ENCODE data around the gene NPNT. TPM values are rescaled to one million over a fixed set of nuclear protein-coding genes. Genes with fewer than 3 reads are reported as not detected.

Gene NPNT
- polyA plus RNA-seq, 3 donors, result 3.2 to 20.4 (median 12.7) TPM

DNA sequence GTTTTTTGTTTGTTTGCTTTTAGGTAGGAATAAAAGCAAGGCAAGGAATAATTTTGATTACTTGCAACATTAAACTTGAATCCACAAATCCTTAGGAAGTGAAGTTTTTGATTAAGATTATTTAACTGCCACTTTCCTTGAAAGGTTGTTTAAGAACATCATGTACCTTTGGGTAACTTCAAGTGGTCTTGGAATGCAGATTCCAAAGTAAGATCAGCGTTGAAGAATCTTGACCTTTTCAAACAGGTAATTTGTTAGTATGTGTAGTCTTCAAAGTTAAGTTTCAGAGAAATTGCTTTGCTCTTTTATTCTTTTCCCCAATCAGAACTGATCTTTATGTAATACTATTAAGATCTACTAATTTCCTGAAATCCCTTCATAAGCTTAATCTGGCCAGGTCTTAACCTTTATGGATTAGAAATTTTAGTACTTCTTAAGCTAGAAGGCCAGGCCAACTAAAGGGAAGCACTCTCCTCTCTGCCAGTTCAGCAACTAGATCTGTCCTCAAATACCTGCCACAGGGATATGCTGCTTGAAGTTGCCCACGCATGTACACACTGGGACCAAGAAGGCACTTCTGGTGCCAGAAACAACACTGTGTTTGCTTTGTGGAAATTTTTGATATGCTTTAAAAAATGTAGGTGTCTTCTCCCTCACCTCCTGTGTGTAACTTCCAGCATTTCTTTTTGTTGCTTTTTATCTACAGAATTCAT, 7.4 kb downstream of the NPNT start:
- WGBS, 3 donors, result 58 to 88% (median 84%) methylated on average over 2 of the region's 2 CpGs
- H3K27ac ChIP-seq (ENCODE audit: low read depth, low read length), result no peak overlapping the region

DNA sequence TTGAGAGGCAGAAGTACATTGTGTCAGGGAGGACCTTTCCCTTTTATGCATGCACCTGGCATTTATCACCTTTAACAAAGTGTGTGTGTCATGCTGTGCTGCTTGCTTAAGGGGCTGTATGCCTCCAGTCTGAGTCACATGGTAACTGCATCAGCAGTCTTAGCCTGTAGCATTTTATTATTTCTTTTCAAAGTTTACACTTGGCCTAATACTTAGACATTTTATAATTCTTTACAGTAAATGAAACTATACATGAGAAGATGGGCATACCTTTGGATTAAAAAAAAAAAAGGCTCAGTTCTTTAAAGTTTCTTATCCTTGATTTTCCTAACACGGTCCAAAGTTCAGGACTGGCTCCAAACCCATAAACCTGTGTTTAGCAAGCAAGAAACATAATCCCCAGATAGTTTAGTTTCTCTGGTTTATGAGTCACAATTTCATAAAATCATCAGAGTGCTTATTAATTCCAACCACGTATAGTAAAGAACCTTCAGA, 14.6 kb downstream of the NPNT start:
- H3K27ac ChIP-seq (ENCODE audit: low read depth, low read length), result no peak overlapping the region
- WGBS, 3 donors, result 32 to 71% (median 62%) methylated on average over 2 of the region's 2 CpGs

DNA sequence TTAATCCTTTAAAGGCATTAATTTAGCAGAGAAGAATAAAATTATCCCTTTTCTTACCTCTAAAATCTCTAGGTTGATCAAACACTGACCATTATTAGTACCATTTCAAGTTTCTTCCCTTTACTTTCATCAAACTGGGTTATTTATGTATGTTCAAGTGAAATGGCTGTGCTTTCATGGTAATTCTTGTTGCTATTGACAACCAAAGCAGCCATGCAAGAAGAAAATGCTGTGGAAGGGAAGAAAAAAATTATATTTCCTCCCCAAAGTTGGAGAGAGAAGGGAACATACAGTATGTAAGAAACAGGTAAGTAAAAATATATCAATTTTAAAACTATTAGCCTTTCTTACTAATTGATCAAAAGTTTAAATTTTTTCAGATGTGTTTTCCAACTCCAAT, 16.2 kb downstream of the NPNT start:
- H3K27ac ChIP-seq (ENCODE audit: low read depth, low read length), result no peak overlapping the region

DNA sequence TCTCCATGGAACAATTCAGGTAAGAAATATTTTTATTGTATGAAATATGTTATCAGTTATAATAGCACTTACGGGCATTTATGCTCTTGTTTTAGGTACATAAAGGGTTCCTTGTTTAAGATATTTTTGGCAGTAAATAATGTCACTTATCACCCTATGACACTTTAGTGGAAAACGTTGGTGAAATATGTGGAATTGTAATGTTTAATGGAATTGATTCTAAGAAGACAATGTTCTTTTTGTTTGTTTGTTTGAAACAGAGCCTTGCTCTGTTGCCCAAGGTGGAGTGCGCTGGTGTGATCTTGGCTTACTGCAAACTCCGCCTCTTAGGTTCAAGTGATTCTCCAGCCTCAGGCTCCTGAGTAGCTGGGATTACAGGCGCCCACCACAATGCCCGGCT, 17.4 kb downstream of the NPNT start:
- H3K27ac ChIP-seq (ENCODE audit: low read depth, low read length), result no peak overlapping the region
- WGBS, 3 donors, result 71 to 91% (median 87%) methylated on average over 6 of the region's 6 CpGs

DNA sequence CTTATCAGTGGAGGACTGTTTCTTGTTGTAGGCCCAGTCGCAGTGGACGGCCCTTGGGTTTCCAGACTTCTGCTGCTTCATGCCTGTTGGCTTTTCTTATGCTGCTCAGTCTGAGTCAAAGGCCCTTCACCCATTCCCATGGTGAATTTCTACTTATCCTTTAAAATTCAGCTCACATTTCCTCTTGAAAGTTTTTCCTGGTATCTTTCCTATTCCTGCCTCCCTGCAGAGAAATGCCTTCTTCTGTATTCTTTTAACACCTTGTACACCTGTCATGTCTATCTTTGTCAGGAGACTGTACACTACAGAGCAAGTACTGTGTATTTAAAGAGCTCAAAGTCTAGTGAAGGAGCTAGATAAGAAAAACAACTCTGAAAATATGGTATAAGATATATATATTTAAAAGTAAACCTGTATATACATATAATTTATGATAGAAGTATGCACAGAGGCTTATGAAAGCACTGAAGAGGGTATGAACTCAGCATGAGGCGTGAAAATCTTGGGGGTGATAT, 22.0 kb downstream of the NPNT start:
- H3K27ac ChIP-seq (ENCODE audit: low read depth, low read length), result no peak overlapping the region
- 89 to 95% (median 94%) methylated on average over 3 of the region's 3 CpGs for WGBS, 3 donors

DNA sequence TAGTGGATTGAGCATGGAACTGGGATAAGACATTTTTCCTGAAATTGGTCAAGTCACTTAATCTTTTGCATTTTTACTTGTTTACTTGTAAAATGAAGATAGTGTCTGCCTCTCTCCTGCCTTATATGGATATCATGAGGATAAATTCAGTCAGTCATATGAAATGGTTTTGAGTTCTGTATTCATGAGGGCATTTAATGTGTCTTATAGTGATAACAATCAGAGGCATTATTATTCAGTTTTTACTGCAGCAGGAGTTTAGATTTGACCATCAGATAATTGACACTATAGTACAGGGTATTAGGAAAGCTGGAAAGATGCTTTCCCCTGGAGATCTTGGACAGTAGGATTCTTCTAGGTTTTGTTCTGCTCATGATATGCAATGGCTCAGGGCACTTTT, 26.0 kb downstream of the NPNT start:
- H3K27ac ChIP-seq (ENCODE audit: low read depth, low read length), result no peak overlapping the region

DNA sequence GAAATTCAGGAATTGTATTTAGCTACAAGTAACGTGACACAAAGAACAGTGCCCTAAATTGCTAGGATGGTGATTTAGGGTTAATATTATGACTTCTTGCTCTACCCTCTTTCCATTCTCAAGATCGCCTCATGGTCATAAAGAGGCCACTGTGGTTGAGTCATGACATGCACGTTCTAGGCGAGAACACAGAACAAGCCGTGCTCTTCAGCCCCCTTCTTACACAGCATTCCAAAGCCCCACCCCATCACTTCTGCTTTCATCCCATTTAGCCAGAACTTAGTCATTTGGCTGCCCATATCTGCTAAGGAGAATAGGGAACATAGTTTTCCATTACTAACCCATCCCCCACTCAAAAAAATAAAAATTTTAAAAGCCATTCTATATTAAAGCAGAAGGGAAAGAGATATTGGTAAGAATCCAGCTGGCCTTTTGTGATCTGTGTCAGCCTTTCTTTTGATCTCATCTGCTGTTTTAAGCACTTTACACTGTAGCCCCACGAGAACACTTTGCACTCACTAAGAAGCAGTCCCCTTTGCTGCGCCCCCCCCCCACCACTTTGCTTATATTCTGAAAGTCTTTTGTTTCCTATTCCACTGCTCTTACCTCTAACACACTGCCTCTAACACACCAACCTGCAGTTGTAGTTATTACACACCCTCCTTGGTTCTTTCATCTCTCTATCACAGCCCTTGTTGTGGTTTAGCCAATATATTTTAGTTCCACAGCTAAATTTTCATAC, 28.4 kb downstream of the NPNT start:
- WGBS, 3 donors, result 57 to 81% (median 71%) methylated on average over 7 of the region's 7 CpGs
- no peak overlapping the region for H3K27ac ChIP-seq (ENCODE audit: low read depth, low read length)

DNA sequence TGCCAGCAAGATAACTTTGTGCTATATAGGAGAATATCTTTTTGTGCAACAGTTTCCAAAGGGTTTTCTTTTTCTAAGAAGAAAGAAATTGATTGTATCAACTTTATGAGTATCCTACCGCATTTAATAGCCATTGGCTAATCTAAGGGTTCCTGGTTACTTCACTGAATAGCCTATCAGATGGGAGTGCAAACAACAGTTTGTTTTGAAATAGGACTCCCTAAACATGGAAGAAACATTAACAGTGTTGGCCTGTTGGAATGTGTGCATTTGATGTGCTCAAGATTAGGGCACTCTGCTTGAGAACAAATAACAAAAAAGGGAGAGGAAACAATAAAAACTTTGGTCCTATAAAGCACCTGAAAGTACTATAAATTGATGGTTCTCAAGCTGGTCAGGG, 29.1 kb downstream of the NPNT start:
- WGBS, 3 donors, result 80 to 92% (median 89%) methylated on average over 1 of the region's 1 CpG
- H3K27ac ChIP-seq (ENCODE audit: low read depth, low read length), result no peak overlapping the region

DNA sequence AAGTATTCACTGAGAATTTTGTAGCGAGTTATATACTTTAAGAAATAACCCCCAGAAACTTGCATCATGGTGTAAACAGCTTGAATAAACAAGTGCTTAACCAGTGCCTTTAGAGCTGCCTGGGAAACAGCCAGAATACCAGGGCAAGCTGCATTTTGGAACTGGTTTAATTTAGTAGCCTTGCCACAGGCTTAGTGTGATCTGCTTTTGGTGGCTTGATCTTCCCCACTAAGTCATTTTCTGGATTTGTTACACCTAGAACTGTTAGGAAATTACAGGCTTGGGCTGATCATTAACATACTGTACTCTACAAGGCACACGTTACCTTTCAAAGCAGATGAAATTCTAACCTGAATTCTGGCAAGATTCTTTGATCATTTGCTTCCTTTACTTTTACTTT, 35.4 kb downstream of the NPNT start:
- WGBS, 3 donors, result 45 to 87% (median 85%) methylated on average over 2 of the region's 2 CpGs
- no peak overlapping the region for H3K27ac ChIP-seq (ENCODE audit: low read depth, low read length)

DNA sequence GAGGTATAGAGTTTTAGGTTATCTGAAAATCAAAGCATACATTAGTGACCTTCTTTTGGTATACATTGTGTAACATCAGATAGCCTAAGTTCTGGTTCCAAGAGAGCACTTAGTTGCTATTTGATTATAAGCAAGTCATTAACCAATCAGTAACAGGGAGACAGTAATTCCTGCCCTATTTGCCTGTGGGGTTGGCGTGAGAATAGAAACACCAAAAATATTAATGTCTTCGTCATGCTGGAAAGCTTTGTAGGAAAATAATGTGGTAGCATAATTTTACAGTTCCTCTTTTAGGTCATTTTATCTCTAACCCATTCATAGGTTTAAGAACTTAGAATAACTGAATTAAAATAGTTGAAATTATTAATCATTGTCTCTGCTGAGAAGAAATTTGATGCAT, 37.8 kb downstream of the NPNT start:
- 89 to 93% (median 91%) methylated on average over 2 of the region's 2 CpGs for WGBS, 3 donors
- H3K27ac ChIP-seq (ENCODE audit: low read depth, low read length), result no peak overlapping the region

DNA sequence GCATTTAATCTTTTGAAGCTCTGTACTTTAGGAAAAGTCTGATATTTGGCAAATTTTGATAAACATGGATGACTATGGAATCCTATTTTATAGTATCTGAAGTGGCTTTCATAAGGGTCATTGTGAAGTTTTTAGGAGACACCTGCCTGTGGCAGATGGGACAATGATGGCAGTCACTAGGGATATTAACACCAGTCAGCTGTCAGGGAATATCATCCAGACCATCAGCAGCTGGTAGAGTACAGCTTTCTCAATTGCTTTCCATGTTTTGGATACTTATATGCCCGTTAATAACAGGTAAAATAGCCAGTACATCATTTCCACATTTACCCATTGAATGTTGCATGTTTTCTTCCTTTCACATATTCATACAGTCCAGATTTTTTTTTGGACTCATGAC, 39.1 kb downstream of the NPNT start:
- 72 to 100% (median 89%) methylated on average over 1 of the region's 1 CpG for WGBS, 3 donors
- no peak overlapping the region for H3K27ac ChIP-seq (ENCODE audit: low read depth, low read length)

DNA sequence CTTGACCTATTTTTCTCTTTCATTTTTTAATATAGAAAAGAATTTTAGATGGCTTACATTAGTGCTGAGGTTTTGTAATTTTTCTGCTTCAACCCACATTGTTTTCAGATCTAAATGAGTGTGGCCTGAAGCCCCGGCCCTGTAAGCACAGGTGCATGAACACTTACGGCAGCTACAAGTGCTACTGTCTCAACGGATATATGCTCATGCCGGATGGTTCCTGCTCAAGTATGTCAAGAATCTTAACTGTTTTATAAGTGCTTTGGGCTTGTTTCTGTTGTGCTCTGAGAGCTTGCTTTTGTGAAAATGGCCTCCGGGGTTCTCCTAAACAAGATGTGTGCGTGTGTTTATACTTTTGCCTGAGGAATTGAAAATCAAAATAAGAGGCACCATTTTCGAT, 41.6 kb downstream of the NPNT start:
- 74 to 87% (median 80%) methylated on average over 7 of the region's 7 CpGs for WGBS, 3 donors
- H3K27ac ChIP-seq (ENCODE audit: low read depth, low read length), result no peak overlapping the region

DNA sequence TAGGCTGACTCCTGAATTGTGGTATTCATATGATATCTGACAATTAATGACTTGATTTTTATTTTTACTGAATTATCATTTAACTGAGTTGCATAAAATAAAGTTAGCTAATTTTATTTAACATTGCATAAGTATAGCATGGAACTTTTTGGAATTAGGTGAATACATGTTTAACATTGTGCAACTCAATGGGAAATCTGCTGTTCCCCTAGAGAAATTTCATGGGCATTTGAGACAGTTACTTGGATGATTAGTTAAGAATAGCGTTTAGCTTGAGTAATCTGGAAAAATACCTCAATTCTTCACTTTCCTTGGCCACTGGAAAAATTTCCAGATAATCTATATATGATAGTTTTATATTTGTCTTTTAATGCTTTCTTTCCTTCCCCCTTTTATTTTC, 42.5 kb downstream of the NPNT start:
- WGBS, 3 donors, result 46 to 85% (median 69%) methylated on average over 1 of the region's 1 CpG
- no peak overlapping the region for H3K27ac ChIP-seq (ENCODE audit: low read depth, low read length)

DNA sequence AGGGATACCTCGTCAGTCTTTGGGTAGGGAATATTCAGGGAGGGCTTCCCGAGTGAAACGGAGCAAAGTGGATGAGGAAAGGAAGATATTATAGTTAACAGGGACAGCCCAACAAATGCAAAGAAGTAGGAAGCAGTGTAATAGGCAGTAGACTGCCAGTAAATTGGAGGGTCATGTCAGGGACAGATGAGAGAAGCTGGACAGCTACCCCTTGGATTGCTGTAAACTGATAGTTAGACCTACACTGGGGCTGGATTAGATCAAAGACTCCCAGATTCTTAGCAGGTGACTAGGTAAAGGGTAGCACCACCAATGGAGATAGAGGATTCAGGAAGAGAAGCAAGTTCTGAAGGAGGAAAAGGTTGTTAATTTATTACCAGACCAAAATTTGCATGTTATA, 48.0 kb downstream of the NPNT start:
- H3K27ac ChIP-seq (ENCODE audit: low read depth, low read length), result no peak overlapping the region
- 88 to 97% (median 90%) methylated on average over 3 of the region's 3 CpGs for WGBS, 3 donors

DNA sequence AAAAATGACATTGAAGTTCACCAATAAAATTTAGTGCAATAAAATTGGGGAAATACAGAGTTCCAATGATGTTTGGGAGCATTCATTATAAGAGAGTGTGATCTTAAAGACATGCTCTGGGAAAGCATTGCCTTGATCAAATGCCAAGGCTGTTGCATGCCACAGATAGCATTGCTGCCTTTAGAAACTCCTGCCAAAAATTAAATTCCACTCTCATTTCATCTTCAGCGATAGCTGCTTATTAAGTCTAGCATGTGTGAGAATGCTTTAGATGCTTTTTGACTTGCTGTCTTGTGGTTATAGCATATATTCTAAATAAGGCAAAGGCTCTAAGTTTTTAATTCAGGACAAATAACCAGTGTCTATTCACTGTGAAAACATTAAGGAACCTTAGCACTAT, 49.3 kb downstream of the NPNT start:
- no peak overlapping the region for H3K27ac ChIP-seq (ENCODE audit: low read depth, low read length)
- 53 to 56% (median 56%) methylated on average over 1 of the region's 1 CpG for WGBS, 3 donors

DNA sequence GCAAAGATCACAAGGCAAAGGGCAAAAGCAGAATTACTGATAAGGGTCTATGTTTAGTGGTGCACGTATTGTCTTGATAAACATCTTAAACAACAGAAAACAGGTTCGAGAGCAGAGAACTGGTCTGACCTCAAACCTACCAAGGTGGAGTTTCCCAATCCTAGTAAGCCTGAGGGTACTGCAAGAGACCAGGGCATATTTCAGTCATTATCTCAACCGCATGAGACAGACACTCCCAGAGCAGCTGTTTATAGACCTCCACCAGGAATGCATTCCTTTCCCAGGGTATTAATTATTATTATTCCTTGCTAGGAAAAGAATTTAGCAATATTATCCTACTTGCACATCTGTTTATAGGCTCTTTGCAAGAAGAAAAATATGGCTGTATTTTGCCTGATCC, 51.5 kb downstream of the NPNT start:
- WGBS, 3 donors, result 79 to 85% (median 84%) methylated on average over 3 of the region's 3 CpGs
- H3K27ac ChIP-seq (ENCODE audit: low read depth, low read length), result no peak overlapping the region

DNA sequence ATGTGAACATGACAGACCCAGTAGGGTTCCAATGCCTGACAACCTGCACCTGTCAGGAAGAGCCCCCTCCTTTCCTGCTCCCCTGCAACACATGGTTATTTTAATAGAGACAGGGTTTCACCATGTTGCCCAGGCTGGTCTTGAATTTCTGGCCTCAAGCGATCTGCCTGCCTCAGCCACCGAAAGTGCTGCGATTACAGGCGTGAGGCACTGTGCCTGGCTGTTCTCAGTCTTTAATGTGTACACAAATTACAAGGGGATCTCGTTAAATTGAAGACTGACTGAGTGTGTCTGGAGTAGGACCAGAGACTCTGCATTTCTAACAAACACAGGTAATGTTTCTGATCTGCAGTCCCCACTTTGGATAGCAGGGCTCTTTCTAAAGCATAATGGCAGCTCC, 55.4 kb downstream of the NPNT start:
- 78 to 92% (median 88%) methylated on average over 5 of the region's 5 CpGs for WGBS, 3 donors

DNA sequence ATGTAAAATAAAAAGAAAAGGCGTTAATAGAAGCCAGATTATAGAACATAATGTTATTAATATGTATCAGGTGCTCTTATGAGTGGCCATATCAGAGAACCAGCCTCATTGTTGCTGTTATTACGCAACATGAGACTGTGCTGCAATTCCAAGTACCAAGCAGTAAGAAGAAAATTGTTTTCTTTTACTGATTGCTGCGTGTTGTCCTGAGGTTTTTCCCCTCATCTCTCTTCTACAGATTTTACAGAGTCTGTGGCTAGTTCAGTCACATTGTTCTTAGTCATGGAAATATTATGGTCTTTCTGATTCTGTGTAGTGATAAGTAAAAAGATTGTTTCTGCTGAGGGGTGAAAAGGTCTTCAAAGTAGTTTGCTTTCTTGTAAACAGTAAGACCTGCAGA, 55.9 kb downstream of the NPNT start:
- no peak overlapping the region for H3K27ac ChIP-seq (ENCODE audit: low read depth, low read length)
- WGBS, 3 donors, result 55 to 61% (median 56%) methylated on average over 3 of the region's 3 CpGs

More for the DNA sequence above, 55.4 kb downstream of the NPNT start:
- no peak overlapping the region for H3K27ac ChIP-seq (ENCODE audit: low read depth, low read length)

DNA sequence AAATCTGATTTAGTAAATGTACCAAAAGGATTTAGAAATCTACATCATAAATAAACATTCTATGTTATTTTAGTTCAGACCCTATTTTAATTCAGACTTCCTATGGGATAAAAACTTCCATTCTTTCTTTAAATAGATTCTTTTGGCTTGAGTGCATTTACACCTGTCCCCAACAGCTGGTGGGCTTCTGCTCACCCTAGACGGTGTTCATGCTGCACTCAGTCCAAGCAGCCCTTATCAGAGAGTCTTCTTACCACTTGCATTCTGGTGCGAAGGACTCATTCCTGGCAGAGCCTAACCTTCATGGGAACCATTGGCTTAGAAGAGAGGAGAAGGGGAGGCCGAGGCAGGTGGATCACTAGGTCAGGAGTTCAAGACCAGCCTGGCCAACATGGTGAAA, 57.3 kb downstream of the NPNT start:
- H3K27ac ChIP-seq (ENCODE audit: low read depth, low read length), result no peak overlapping the region
- 81 to 91% (median 82%) methylated on average over 3 of the region's 3 CpGs for WGBS, 3 donors

DNA sequence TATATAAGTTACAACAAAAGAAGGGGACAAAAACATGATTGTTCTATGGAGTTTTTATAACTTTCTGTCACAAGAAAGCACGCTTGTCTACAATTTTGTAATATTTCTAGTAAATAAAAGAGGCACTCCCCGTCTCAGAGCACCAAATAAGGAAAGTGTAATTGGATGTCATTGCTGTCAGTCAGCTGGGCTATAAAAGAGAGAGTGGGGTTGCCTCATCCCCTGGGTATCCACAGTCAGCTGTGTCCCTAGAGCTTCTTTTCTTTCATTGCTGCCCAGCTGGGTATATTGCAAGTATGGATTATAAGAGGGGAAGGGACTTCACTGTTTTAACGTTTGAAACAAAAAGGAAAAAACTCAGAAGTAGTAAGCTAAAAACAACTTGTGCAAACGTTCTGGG, 61.3 kb downstream of the NPNT start:
- no peak overlapping the region for H3K27ac ChIP-seq (ENCODE audit: low read depth, low read length)
- 54 to 78% (median 58%) methylated on average over 4 of the region's 4 CpGs for WGBS, 3 donors
